NCI-H2029 (cell line): ENCODE measurements around the gene GRIK1.

ENCODE experiments used
- DNase-seq: peaks from one replicate; lab custom pipeline; 2025; lab: John Stamatoyannopoulos, UW

GRIK1 gene

DNA sequence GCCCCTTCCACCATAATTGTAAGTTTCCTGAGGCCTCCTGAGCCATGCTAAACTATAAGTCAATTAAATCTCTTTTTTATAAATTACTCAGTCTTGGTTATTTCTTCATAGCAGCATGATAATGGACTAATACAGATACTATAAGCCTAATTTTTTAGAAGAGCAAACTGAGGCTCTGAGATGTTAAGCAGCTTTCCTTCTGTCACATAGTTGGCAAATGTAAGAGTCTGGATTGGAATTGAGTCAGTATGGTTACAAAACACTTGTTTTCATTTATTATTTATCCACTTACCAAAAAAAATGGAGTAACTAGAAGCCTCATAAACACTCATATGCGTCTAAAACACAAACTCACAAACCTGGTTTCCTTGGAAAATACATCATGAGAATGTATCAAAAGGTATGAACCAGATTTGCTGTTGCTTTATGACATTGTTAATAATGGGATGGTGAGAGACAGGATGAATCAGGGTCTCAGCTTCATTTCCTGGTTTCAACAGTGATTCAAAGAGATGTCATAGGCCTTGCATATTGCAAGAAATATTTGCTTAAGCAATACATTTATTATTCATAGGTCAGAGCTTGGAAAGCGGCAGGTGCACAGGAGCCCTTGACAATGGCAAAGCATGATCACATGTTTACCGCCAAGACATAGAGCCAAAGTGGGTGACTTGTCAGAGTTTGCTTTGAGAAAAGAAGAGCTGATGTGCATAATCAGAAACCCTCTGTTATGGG lies 221.5 kb downstream of the GRIK1 start:
- DNase-seq = peak; percentile 90

DNA sequence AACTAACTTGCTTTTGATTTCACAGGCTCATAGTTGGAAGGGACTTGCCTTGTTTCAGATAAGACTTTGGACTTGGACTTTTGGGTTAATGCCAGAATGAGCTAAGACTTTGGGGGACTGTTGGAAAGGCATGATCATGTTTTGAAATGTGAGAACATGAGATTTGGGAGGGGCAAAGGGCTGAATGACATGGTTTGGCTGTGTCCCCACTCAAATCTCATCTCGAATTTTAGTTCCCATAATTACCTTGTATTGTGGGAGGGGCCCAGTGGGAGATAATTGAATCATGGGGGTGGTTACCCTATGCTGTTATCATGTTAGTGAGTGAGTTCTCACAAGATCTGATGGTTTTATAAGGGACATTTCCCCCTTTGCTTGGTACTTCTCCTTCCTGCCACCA lies 222.1 kb downstream of the GRIK1 start:
- DNase-seq = no peak

DNA sequence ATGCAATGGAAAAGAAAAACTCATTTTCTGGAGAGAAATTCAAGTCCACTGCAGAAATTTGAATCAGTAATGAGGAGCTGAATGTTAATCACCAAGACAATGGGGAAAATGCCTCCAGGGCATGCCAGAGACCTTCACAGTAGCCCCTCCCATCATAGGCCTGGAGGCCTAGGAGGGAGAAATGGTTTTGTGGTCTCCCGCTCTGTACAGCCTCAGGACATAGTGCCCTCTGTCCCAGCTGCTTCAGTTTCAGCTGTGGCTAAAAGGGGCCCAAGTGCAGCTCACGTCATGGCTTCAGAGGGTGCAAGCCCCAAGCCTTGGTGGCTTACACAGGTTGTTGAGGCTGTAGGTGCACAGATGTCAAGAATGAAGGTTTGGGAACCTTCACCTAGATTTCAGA lies 223.0 kb downstream of the GRIK1 start:
- DNase-seq = no peak

DNA sequence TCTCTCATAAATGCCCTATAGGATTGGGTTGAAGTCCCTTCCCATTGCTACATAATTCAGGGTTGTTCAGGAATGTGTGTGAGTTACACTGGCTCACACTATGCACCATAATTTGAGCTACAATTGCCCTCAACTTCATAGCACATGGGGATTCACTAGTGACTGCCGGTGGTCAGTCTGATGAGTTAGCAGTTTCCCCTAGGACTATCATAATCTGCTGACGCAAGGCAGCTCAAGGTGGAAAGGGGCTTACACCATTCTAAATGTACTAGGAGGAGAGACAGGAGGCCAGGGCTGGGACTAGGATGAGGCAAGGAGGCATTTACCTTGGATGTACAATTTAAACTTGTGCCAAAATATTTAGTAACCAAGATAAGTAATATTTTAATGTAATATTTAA lies 224.7 kb downstream of the GRIK1 start:
- DNase-seq = no peak

DNA sequence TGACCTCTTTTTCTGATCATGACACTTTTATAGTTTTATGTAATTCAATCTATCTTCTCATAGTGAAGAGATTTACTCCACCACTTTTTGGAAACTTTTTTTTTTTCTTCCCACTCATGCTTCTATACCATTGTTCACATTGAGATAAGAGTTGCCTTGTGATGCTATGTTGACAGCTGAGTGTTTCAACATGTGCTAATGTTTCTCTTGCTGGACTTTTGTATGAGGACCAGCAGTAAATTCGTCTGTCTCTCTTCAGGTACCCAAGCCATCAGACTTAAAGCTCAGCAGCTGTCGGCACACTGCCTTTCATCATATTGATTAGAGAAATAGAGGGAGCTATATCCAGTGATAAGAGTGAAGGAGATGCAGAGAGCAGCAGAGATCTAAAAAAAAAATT lies 227.0 kb downstream of the GRIK1 start:
- DNase-seq = no peak

DNA sequence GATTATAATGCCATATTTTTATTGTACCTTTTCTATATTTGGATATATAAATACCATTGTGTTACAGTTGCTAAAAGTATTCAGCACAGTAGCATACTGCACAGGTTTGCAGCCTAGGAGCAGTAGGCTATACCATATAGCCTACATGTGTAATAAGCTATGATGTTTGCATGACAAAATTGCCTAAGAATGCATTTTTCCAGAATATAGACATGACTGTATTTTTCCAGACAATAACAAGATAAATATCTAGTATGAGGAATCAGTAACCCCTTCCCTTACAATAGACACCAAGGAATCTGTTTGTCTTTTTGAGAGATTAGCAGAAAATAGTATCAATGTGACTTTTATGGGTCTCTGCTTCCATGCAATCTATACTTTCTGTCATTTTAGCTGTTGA lies 228.6 kb downstream of the GRIK1 start:
- DNase-seq = no peak

DNA sequence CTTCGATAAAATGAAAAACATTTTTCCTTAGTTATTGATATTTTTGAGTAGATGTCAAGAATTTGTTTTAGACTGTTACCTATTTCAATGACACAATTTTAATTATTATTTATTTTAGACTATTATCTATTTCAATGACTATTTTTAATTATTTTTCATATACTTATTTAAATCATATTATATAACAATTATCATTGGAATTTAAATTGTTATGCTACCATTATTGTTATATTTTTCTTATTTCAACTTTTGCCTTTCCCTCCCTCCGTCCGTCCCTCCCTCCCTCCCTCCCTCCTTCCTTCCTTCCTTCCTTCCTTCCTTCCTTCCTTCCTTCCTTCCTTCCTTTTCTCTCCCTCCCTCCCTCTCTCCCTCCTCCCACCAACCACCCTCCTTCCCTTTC lies 229.3 kb downstream of the GRIK1 start:
- DNase-seq = no peak

DNA sequence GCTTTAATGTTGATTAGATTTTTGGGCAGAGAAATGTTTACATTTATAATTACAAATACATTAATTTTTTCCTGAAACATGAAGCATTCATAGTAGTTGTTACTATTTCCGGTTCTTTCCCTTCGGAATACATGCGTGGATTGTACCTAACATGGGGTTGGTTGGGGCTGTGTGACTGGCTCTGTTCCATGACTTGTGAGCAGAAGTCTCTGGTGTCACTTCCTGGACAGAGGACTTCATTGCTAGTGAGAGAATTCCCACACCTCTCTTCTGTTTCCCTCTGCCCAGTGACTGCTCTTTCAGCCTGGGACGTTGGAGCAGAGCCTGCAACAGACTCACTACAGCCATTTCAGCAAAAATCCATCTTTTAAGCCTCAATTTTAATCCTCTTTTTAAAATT lies 231.4 kb downstream of the GRIK1 start:
- no peak for DNase-seq

DNA sequence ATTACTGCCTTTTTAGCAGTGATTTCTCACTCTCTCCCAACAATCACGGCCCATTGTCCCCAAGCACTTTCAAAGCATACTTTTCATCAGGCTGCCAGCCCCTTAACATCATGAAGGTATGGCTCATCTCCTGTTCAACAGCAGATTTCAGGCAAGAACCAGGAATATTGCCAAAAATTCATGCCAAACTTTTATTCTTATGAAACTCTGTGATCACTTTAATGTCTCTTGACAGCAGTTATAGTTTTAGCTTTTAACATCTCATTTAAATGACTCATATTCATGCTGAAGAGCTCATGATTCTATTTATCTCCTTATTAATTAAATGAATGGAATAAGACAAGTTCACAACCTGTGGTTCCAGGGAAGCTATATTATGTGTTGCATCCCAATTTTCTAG lies 235.1 kb downstream of the GRIK1 start:
- DNase-seq = no peak

DNA sequence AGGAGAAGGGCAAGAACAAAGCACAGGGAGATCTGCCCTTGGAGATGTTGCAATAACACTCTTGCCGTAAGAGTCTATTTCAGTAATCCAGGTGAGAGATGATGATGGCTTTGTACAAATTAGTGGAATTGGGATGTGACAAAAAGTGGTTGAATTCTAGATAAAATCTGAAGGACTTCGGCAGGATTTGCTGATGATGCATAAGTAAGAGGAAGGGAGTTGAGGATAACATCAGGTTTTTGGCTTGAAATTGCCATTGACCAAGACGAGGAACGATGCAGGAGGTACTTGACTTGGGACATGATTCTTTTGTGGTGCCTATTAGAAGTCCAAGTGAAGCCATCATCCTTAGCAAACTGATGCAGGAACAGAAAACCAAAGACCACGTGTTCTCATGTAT lies 238.1 kb downstream of the GRIK1 start:
- no peak for DNase-seq

DNA sequence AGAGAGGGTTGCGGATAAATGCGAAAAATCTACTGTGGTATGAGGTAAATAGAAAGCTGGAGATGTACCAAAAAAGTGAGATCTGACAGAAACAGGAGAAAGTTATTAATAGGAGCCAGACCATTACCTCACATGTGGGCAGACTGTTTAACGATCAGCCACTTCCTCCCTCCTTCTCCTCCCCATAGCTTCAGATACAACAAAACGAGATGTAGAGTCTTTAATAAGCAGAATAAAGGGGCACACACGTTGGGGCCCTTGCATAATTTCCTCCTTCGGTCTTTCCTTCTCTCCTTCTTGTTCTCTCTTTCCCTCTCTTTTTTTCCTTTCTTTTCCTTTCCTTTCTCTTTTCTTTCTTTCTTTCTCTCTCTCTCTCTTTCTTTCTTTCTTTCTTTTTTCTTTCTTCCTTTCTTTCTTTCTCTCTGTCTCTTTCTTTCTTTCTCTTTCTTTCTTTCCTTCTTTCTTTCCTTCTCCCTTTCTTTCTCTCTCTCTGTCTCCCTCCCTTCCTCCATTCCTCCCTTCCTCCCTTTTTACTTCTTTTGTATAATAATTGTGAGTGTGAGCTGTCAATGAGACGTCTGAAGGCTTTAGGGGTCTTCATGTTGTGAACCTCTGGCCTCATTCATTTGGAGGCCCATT lies 242.1 kb downstream of the GRIK1 start:
- DNase-seq = no peak

DNA sequence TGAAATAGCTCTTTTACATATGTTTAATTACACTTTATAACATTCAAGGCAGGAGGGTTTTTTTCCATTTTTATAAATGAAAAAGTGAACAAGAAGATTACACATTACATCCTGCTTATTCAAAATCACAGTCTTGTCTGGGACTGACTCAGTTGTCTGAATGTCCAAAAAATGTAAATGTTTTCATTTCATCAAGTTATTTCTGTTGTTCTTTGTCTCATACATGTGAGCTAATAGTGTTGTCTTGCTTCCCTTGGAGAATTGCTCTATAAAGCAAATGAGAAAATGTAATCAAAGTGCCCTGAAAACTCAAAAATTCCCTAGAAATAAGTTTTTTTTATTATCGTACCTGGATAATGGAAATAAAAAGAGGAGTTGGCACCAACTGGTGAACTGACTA lies 242.9 kb downstream of the GRIK1 start:
- no peak for DNase-seq

DNA sequence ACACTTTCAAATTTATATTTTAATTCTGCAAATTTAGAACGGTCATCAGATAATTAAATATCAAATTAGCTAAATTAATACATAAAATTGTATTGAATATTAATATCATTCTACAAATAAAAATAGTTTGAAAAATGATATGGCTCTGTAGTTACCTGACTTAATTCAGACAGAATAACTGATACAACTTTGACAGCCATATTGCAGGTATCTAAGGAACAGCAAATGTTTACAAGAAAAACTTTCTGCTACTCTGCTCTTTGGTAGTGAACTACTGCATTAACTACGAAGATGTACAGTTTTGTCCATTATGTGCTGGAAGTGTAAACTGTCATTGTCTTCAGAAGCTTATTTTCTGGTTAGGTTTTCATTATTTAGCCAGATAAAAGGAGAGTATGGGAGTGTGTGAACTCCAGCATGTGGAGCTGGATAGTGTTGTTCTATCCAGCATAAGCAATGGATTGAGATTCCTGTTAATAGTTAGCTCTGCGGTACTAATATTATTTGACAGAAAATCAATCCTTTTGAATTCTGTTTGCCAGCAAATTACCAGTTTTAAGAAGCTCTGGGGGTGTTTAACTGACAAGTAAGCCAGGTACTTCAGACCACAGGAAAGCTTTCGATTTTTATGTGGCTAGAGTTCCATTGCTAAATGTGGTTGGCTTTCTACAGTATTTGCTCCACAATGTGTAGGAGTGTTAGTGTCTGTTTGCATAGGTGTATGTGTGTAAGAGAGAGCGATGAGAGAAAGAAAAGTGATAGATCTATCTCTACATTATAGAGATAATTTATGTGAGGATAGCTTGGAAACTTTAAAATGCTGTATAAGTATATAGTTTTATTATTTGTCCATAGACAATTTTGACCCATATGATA lies 247.9 kb downstream of the GRIK1 start:
- no peak for DNase-seq

DNA sequence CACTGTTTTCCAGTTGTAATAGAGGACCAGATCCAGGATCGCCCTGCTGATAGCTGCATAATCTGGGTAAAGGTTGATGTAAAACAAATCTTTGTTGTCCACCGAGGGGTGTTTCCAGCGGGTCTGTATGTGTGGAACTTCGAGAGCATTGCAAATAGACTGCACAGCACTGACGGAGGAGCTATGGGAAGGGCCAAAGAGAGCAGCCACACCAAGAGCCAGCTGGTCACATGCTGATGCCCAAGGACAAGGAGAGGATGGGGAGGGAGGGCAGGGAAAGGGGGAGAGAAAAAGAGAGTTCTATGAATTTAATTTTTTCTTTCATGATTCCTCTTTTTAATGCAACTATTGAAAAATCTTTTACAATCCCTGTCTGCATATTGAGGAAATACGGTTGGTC lies 250.0 kb downstream of the GRIK1 start:
- DNase-seq = no peak

DNA sequence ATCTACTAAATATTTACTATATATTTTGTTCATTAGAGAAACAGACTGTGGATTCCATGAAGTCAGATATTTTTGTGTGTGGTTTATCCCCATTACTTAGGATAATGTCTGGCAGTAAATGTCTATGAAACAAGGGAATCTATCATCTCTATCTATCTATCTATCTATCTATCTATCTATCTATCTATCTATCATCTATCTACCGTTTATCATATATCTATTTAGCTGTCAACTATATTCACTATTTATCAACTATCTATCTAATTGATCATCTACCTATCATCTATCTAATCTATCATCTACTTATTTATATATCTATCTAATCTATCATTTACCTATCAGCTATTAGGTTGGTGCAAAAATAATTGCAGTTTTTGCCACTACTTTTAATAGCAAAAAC lies 255.7 kb downstream of the GRIK1 start:
- DNase-seq = no peak

DNA sequence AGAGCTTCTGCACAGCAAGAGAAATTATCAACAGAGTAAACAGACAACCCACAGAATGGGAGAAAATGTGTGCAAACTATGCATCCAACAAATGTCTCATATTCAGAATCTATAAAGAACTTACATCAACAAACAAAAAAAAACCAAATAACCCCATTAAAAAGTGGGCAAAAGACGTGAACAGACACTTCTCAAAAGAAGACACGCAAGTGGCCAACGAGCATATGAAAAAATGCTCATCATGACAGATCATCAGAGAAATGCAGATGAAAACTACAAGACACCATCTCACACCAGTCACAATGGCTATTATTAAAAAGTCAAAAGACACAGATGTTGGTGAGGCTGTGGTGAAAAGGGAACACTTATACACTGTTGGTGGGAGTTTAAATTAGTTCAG lies 257.0 kb downstream of the GRIK1 start:
- DNase-seq = no peak

DNA sequence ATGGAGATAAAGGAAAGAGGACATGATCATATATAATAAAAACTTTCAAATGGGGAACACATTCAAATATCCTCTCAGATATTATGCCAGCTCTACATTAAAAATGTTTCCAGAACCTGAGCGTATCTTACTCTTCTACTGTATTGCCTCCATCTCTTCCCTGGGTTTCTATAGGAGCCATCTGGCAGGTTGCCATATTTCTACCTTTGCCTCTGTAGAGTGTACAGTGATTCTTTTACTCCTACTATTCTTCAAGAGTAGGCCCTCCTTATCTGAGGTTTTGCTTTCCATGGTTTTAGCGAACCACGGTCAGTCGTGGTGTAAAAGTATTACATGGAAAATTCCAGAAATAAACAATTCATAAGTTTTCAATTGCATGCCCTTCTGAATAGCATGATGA lies 259.5 kb downstream of the GRIK1 start:
- no peak for DNase-seq

DNA sequence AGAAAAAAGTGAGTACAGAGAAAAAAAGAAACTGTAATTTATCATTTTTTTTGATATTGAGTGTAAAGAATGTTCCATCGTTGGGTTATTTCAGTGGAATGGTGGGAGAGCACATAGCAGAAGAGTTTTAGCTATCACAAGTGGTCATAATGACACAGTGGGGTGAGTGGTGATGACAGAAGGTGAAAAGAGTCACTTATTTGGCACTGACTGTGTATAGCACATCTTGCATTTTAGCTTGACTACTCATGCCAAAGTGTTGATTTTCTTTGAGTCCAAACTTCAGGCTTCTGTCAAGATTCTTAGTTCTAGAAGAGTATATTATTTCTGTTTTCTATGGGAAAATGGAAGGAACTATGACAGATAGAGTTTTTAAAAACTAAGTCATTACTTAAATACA lies 261.2 kb downstream of the GRIK1 start:
- DNase-seq = no peak

DNA sequence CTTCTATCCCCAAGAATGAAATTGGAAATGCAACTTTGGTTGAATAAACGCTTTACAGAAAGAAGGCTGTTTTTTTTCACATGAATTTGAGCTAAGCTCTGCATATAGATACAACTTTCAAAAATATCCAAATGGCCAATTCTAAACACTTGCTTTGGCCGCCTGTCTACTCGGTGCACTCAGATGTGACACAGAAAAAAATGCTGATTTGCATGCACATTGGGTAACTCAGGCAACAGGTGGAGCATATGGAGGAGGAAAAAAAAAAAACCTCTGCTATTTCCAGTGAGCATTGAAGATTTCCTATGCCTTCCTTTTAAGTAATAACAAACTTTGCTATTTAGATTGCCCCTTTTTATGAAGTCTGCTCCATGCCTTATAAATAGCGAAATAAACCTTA lies 262.5 kb downstream of the GRIK1 start:
- no peak for DNase-seq

DNA sequence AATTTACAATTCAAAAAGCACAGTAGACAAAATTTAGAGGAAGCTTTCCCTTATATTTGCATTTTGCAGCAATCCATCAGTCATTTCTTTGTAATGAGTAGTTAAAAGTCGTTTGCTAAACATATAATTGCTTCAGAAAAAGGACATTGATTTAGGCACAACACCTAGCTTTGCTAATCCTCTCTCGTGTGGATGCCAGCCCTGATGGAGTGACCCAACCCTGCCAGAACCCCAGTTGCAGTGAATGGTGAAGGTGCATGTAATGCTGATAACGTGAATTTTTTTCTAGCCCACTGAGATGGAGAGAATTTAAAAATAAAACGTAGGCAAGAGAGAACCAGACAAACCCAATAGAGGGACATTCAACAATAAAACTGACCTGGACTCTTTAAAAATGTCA lies 263.4 kb downstream of the GRIK1 start:
- DNase-seq = no peak

DNA sequence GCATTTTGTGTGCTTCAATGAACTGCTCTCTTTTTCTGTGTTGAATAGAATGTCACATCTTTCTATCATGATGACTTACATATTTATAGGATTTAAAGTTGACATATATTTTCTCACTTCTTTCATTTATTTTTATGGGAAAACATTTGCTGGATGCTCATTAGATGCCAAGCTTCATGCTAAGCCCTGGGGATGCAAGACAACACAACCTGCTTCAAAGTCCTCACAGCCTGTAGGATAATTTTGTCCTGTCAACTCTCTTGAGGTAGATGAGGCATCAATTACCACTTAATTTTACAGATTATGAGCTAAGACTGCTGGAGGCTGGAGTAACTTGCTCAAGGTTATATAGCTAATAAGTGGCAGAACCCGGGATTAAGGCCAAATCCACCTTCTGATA lies 264.3 kb downstream of the GRIK1 start:
- no peak for DNase-seq

DNA sequence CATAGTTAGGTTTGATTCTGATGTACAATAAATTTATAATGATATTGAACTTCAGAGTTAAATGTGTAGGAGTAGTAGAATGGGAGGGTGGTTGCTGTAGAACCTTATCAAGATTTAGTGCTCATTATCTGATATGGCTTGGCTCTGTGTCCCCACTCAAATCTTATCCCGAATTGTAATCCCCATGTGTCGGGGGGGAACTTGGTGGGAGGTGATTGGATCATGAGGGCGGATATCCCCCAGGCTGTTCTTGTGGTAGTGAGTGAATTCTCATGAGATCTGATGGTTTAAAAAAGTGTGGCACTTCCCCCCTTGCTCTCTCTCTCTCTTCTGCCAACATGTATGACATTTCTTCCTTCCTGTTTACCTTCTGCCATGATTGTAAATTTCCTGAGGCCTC lies 265.5 kb downstream of the GRIK1 start:
- no peak for DNase-seq

DNA sequence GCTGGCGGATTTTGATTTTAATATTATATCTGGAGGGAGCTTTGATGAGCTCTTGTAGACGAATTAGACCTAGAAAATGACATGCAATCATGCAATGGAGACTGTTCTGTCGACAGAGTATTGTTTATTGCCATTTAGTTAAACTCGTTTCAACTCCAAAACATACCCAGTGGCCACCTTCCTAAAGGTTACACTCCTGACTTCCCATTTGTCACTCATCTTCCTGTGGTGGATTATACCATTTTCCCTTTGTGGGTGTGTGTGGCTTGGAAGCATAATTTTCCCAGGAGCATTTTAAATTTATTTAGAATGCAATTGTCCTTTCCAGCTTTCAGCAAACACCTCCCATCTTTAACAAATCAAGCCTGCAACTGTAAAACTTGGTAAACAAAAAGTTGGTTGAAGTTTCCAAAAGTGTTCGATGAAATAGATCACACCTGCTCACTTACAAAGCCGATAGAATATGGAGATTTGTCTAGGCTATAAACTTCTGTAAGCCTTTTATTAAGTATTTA lies 266.6 kb downstream of the GRIK1 start:
- DNase-seq = no peak
